Measurements from ENCODE around the gene NRM.
"Not testable (repeated sequence)": the region's sequence is repeated elsewhere in the genome, so short reads cannot be mapped to it uniquely, and the experiment has no call there.

Gene NRM

GRCh38 chr6:30690403-30691207 is at the start of gene NRM:
Gene NRM, minus strand, starts transcription at chr6:30690984. Its CDS starts 10 bp downstream, at chr6:30690974.
- DNase-seq, result peak; percentile 48

GRCh38 chr6:30740540-30740870 is 49.7 kb upstream of the NRM start:
- no peak for DNase-seq

- no peak for DNase-seq
Measured at GRCh38 chr6:30738532-30738931, 47.7 kb upstream of the NRM start.

GRCh38 chr6:30735668-30736314 is 45.0 kb upstream of the NRM start:
- no peak for DNase-seq

GRCh38 chr6:30732237-30732943 is 41.6 kb upstream of the NRM start:
- DNase-seq, result no peak

- DNase-seq, result peak; percentile 79
Measured at GRCh38 chr6:30730601-30731435, 40.0 kb upstream of the NRM start.

- no peak for DNase-seq
Measured at GRCh38 chr6:30727920-30728553, 37.3 kb upstream of the NRM start.

GRCh38 chr6:30726506-30727413 is 36.0 kb upstream of the NRM start:
- DNase-seq, result no peak

- DNase-seq, result no peak
Measured at GRCh38 chr6:30725713-30726505, 35.1 kb upstream of the NRM start.

- no peak for DNase-seq
Measured at GRCh38 chr6:30724906-30725667, 34.3 kb upstream of the NRM start.

- not testable (repeated sequence) for DNase-seq
Measured at GRCh38 chr6:30723843-30724741, 33.3 kb upstream of the NRM start.

GRCh38 chr6:30723159-30723842 is 32.5 kb upstream of the NRM start:
- DNase-seq, result not testable (repeated sequence)

- DNase-seq, result peak; percentile 80
Measured at GRCh38 chr6:30722280-30723112, 31.7 kb upstream of the NRM start.

GRCh38 chr6:30722025-30722279 is 31.2 kb upstream of the NRM start:
- not testable (repeated sequence) for DNase-seq

GRCh38 chr6:30721198-30722024 is 30.6 kb upstream of the NRM start:
- DNase-seq, result peak; percentile 95

- peak; percentile 47 for DNase-seq
Measured at GRCh38 chr6:30720738-30721197, 30.0 kb upstream of the NRM start.

Data from activated CD4-positive, alpha-beta T cell treated with anti-CD3 and anti-CD28 coated beads for 1 hour (primary cell).